C4-2B (cell line): ENCODE measurements around the gene NEU4.

ENCODE experiments used
- ZFX ChIP-seq: fragments of 450-650 bp; IDR thresholded peaks from 2 replicates; pipeline ENCODE4 v1.6.1; 2017
- TF ChIP-seq, protein P1 (sequence below): fragments of 450-650 bp; conservative IDR thresholded peaks from 2 replicates; pipeline ENCODE4 v1.5.1; 2017; ENCODE audit warnings: mild to moderate bottlenecking

DNA sequence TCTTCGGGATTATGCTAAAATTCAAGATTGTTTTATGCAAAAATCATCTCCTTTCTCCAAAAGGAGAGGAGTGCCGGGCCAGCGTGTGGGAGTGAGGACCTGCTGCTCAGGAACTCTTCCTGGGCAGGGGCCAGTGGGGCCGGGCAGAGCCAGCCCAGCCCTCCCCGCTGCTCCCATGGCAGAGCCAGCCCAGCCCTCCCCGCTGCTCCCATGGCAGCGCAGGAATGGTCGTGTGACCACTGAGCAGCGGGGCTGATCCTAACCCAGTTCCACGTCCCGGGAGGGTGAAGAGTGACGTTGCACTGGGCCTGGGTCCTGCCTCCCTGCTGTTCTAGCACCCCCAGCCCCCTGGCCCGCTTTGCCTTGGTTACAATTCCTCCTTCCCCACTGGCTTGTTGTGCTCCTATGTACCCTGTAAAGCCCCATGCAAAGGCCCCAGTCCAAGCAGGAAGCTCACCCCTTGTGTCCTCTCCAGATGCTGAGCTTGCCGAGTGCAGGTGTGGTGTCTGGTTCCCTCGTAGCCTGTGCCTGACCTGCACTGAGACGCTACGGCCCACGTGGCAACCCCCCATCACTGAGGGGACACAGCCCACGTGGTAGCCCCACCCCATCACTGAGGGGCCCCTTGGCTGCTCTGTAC lies 11.4 kb upstream of the NEU4 start:
- TF ChIP-seq, protein P1, sequence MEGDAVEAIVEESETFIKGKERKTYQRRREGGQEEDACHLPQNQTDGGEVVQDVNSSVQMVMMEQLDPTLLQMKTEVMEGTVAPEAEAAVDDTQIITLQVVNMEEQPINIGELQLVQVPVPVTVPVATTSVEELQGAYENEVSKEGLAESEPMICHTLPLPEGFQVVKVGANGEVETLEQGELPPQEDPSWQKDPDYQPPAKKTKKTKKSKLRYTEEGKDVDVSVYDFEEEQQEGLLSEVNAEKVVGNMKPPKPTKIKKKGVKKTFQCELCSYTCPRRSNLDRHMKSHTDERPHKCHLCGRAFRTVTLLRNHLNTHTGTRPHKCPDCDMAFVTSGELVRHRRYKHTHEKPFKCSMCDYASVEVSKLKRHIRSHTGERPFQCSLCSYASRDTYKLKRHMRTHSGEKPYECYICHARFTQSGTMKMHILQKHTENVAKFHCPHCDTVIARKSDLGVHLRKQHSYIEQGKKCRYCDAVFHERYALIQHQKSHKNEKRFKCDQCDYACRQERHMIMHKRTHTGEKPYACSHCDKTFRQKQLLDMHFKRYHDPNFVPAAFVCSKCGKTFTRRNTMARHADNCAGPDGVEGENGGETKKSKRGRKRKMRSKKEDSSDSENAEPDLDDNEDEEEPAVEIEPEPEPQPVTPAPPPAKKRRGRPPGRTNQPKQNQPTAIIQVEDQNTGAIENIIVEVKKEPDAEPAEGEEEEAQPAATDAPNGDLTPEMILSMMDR: no peak
- TF ChIP-seq ZFX: no peak
